GM10248 (cell line): ENCODE measurements around the gene MATR3.

Experiments
- CTCF ChIA-PET: fragments of 300-600 bp; sonication (Branson Sonifier 250); formaldehyde crosslinking; extraction: SDS; loops from one replicate; lab custom pipeline; 2021; ENCODE audit warnings: antibody characterized with exemption; lab: Yijun Ruan, JAX
- POLR2A ChIA-PET: fragments of 350-650 bp; sonication (Branson Sonifier 250); formaldehyde crosslinking; extraction: SDS; loops from one replicate; lab custom pipeline; 2020; ENCODE audit warnings: antibody characterized with exemption; lab: Yijun Ruan, JAX
- DNase-seq: peaks from one replicate; pipeline ENCODE4 v3.0.0; 2012; ENCODE audit errors: extremely low spot score
- TF ChIP-seq, protein P1 (sequence below): IDR thresholded peaks from 2 replicates; pipeline ENCODE4 v1.5.1; 2012; ENCODE audit warnings: mild to moderate bottlenecking, low read depth; ENCODE audit errors: extremely low read depth, missing control alignments, control extremely low read depth

The MATR3 gene

DNA sequence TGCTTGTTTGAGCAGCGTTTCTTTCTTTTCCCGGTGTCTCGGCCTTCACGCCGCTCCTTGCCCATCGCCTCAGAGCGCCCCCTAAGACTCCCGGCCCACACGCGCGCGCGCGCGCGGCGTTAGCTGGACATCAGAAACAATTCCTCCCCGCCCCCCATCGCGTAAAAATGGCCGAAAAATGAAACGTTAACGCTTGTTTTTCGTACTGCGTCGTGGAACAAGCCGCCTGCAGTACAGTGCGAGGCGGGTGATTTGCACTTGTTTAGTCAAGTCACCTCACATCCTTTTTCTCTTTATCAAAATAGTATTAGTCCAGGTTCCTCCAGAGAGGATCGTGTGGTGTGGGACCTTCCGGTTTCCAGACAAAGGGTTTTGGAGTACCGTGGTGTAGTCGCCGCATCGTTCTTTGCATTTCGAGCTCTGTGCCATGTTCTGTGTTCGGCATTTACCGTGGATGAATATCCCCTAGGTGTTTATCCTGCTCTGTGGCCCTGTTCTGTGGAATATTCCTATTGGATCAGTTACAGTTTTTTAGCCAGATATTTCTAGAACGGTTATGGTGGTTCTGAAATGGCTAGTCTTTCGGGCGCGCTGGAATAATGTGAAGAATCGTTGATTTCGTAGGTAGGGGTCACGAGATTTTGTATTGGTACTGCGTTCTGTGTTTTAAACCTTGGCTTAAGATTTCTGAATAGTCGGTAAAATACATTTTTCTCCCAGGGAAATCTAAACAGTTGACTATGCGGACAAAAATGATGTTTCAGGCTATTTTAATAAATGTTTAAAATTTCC lies 1.0 kb downstream of the MATR3 start:
- TF ChIP-seq, protein P1, sequence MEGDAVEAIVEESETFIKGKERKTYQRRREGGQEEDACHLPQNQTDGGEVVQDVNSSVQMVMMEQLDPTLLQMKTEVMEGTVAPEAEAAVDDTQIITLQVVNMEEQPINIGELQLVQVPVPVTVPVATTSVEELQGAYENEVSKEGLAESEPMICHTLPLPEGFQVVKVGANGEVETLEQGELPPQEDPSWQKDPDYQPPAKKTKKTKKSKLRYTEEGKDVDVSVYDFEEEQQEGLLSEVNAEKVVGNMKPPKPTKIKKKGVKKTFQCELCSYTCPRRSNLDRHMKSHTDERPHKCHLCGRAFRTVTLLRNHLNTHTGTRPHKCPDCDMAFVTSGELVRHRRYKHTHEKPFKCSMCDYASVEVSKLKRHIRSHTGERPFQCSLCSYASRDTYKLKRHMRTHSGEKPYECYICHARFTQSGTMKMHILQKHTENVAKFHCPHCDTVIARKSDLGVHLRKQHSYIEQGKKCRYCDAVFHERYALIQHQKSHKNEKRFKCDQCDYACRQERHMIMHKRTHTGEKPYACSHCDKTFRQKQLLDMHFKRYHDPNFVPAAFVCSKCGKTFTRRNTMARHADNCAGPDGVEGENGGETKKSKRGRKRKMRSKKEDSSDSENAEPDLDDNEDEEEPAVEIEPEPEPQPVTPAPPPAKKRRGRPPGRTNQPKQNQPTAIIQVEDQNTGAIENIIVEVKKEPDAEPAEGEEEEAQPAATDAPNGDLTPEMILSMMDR = peak; percentile 55
- ChIA-PET POLR2A (interaction anchor here (0.6 to 2.2 kb wide), 6 partner anchors 8 to 103 kb away, joined by 3 to 13 read pairs (median 4); no protein-coding TSS in a partner anchor), CTCF (interaction anchor here (0.9 to 2.7 kb wide), 7 partner anchors 10 to 44 kb away, joined by 3 to 8 read pairs (median 6); no protein-coding TSS in a partner anchor)
- DNase-seq = peak; percentile 48

DNA sequence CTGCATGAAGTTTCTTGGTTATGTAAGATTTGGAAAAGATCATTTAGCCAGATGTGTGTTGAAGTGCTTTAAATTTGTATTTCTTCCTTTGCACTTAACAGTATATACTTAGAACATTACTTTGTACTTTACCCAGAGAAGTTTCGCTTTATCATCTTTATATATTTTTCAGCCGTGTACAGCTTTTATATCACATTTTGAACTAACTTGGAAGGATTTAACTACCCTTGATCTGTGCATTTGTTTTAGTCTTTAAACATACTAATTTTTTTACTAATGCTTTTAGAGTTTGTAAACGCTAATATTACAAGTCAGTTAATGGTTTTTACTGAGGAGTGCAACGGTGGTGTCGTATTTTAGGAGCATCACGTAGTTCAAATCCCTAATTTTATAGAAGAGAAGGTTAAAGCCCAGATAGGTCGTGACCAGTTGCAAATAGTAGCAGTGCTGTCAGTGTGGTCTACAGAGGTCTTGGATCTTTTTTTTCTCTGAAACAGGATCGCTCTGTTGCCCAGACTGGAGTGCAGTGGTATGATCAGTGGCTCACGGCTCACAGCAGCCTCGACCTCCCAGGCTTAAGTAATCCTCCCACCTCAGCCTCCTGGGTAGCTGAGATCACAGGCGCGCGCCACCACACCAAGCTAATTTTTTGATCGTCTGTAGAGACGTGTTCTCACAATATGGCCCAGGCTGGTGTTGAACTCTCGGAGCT lies 2.0 kb downstream of the MATR3 start:
- ChIA-PET POLR2A (no interaction called here), CTCF (interaction anchor here (1.0 to 1.5 kb wide), 4 partner anchors 14 to 96 kb away, joined by 3 read pairs; partner anchors contain the start of gene PAIP2)
- DNase-seq = no peak
- TF ChIP-seq, protein P1 = no peak

DNA sequence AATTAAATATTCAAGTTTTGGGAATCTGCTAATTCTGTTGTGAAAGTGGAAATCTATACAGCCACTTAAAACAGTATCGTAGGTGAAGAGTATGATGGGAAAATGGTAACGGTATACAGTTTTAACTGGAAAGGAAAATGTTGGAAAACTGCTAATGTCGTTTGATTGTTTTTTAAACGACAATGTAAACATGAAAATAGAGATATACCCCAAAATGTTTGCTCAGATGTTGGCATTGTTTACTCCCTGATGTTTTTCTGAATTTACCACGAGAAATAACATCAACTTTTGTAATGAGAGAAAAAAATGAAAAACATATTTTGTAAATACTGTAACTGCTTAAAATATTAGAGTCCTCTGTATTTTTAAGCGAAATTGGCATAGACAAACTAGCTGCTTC lies 2.7 kb downstream of the MATR3 start:
- no peak for DNase-seq
- TF ChIP-seq, protein P1 = no peak
- CTCF ChIA-PET = interaction anchor here (1.3 to 2.0 kb wide), 4 partner anchors 11 to 95 kb away, joined by 3 to 5 read pairs (median 3); partner anchors contain the start of gene PAIP2
- POLR2A ChIA-PET = interaction anchor here (0.5 to 1.3 kb wide), 2 partner anchors 22 to 24 kb away, joined by 3 read pairs; no protein-coding TSS in a partner anchor

DNA sequence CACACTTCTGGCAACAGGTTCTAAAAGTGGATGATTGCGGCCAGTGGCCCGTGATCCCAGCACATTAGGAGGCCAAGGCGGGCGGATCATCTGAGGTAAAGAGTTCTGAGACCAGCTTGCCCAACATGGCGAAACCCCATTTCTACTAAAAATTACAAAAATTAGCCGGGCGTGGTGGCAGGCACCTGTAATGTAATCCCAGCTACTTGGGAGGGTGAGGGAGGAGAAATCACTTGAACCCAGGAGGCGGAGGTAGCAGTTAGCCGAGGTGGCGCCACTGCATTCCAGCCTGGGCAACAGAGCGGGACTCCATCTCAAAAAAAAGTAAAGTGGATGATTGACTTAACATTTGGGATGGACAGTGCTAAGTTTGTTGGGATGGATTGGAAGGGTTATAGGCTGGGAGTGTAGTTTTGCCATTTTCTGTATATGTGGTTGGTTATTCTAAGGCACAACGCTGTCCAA lies 3.4 kb downstream of the MATR3 start:
- ChIA-PET POLR2A (interaction anchor here (1.3 kb wide), 1 partner anchor 23 kb away, joined by 3 read pairs; no protein-coding TSS in a partner anchor), CTCF (interaction anchor here (0.8 to 2.0 kb wide), 11 partner anchors 10 to 98 kb away, joined by 3 to 5 read pairs (median 3); partner anchors contain the start of gene PROB1)
- no peak for DNase-seq
- TF ChIP-seq, protein P1 = no peak

DNA sequence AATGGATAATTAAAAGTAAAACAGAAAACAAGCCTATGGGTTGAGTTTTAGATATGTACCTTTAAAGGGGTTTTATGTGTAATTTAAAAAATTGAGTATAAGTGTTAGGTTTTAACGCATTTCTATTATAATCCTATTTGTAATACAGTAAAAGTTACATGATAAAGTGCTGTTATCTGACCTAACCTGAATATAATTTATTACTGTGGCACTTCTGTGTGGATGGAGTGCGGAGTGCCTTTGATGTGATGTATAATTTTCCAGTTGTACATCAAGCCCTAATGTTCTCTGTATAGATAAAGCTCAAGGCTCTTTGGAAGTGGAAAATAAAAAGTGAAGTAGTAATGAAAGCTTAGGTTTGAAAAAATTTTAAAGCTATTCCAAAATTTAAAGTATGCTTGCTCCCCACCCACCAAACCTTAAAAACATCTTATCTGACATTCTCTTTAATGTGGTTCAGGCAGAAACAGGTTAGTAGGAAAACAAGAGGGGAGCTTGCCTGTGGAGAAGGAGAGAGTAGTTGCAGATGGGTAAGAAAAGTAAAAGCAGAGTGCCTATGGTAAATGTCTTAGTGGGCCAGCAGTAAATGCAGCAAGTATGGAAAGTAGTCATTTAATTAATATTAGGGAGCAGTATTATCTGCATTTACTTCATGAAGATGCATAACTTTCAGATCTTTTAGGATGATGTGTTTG lies 4.0 kb downstream of the MATR3 start:
- POLR2A ChIA-PET = interaction anchor here (1.3 kb wide), 1 partner anchor 23 kb away, joined by 3 read pairs; no protein-coding TSS in a partner anchor
- TF ChIP-seq, protein P1 = no peak
- CTCF ChIA-PET = interaction anchor here (0.6 to 2.0 kb wide), 10 partner anchors 8 to 97 kb away, joined by 3 to 5 read pairs (median 3); partner anchors contain the start of gene PROB1
- no peak for DNase-seq

DNA sequence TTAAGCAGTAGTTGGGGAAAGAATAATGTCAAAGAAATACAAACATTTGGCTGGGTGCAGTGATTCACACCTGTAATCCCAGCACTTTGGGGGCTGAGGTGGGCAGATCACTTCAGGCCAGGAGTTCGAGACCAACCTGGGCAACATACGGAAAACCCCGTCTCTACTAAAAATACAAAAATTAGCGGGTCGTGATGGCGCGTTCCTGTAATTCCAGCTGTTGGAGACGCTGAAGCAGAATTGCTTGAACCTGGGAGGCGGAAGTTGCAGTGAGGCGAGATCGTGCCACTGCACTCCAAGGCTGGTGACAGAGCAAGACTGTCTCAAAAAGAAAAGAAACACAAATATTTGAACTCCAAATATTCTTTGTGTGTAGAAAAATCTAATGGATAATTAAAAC lies 4.7 kb downstream of the MATR3 start:
- CTCF ChIA-PET = interaction anchor here (0.6 to 1.6 kb wide), 5 partner anchors 9 to 30 kb away, joined by 3 read pairs; no protein-coding TSS in a partner anchor
- TF ChIP-seq, protein P1 = no peak

More for the DNA sequence above, 4.7 kb downstream of the MATR3 start:
- DNase-seq = no peak
- POLR2A ChIA-PET = no interaction called here
